Fibroblast of pulmonary artery (primary cell): ENCODE data around the gene ZBTB16.

Experiments
- DNase-seq: peaks from one replicate; pipeline ENCODE4 v3.0.0-alpha.2; 2010; ENCODE audit warnings: low read depth
- H3K4me3 ChIP-seq: replicated peaks from 2 replicates; pipeline ENCODE4 v1.5.1; 2011; ENCODE audit warnings: low read depth, mild to moderate bottlenecking, control low read depth, low read length, moderate library complexity
- TF ChIP-seq, protein P1 (sequence below): IDR thresholded peaks from 2 replicates; pipeline ENCODE4 v1.5.1; 2011; ENCODE audit warnings: mild to moderate bottlenecking, control low read depth, low read length, inconsistent platforms; ENCODE audit errors: missing control alignments

Gene ZBTB16

DNA sequence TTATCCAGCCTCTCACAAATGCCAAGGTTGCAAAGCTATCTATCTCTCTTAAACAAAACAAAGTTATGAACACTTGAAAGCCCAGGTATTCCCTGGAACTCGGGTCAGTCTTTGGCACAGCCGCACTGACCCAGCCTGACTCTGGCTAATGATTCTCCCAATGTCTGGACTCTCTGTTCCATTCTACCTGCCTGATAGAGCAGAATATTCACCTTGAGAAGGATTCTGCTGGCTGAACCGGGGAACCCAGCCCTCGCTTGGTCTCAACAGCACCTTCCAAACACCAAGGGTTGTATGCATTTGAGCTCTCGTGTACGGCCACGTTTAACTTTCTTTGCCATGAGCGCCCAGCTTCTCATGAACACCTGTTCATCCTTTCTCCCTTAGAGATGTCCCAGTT lies 116.8 kb downstream of the ZBTB16 start:
- no peak for DNase-seq
- H3K4me3 ChIP-seq = no peak overlapping the region
- TF ChIP-seq, protein P1, sequence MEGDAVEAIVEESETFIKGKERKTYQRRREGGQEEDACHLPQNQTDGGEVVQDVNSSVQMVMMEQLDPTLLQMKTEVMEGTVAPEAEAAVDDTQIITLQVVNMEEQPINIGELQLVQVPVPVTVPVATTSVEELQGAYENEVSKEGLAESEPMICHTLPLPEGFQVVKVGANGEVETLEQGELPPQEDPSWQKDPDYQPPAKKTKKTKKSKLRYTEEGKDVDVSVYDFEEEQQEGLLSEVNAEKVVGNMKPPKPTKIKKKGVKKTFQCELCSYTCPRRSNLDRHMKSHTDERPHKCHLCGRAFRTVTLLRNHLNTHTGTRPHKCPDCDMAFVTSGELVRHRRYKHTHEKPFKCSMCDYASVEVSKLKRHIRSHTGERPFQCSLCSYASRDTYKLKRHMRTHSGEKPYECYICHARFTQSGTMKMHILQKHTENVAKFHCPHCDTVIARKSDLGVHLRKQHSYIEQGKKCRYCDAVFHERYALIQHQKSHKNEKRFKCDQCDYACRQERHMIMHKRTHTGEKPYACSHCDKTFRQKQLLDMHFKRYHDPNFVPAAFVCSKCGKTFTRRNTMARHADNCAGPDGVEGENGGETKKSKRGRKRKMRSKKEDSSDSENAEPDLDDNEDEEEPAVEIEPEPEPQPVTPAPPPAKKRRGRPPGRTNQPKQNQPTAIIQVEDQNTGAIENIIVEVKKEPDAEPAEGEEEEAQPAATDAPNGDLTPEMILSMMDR = no peak

- no peak overlapping the region for H3K4me3 ChIP-seq
- TF ChIP-seq, protein P1 = no peak
- no peak for DNase-seq
These were observed 119.1 kb downstream of the ZBTB16 start for GRCh38 chr11:114178656-114179055.

DNA sequence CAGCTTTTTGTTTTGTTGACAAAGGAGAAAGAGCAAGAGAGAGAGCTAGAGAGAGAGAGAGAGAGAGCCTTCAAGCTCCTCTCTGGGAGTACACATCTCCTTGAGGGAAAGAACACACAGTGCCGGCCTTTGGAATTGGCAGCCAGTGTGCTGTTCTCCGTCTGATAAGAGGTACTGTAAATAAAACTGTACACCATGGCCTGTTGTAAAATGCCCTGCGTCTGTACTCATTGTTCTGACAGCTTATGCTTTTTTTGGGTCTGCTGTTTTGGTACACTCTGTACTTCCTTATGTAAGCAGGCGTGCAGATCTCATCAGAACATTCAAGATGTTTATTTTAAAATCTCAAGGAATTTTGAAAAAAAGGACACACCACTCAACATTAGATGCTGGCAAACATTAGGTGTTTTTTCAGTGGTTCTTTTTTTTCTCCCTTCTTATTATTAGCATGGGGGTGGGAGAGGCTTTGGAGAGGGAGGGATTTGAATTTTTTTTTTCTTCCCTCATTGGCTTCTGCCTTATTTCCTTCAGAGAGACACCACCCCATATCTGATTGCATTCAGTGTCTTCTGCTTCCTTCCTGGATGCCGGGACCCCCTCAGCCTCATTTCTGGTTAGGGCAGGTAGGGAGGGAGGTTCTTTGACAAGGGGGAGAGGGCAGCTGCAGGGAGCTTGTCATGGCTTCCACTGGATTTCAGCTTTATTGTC lies 119.9 kb downstream of the ZBTB16 start:
- TF ChIP-seq, protein P1 = no peak
- DNase-seq = peak; percentile 100
- H3K4me3 ChIP-seq = peak overlapping the region; percentile 34

DNA sequence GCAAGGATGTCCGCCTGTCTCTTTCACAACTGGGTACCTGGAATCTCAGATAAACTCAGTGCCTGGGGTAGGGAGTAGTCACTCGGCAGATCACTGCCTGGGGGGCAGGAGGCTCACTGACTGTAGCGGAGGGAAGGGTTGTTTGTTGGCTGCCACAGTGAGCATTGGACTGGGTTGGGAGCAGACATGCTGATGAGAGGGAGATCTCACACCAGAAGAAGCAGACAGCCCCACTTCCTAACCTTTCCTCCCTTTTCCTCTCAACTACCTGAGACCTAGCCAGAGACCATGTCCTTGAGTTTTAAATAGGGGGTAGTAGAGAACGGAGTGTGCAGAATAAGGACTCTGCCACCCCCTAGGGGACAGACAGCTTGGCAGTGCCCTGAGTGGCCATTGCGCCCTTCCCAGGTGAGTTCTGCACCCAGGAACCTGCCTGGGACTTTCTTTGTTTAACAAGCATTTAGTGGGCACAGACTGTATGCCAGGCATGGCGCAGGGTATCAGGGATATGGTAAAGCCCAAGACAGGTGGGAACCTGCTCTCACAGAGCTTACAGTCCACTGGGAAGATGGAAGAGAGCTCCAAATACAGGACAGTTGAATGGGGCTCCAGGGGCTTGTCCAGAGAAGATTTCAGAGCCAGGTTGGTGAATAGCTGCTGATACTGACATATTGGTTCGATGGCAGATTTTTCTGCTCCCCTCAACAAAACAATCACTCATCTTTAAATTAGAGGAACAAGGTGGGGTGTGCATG lies 121.0 kb downstream of the ZBTB16 start:
- peak; percentile 45 for DNase-seq
- H3K4me3 ChIP-seq = peak overlapping the region; percentile 34
- TF ChIP-seq, protein P1 = peak; percentile 41

- H3K4me3 ChIP-seq = no peak overlapping the region
- no peak for DNase-seq
- TF ChIP-seq, protein P1 = no peak
These were observed 121.7 kb downstream of the ZBTB16 start for GRCh38 chr11:114181195-114181594.

GRCh38 chr11:114181752-114182151 lies 122.2 kb downstream of the ZBTB16 start:
- H3K4me3 ChIP-seq = no peak overlapping the region
- no peak for DNase-seq
- TF ChIP-seq, protein P1 = no peak
